GM23338 (cell line): ENCODE data around the gene EFCAB8. TPM values are rescaled to one million over a fixed set of nuclear protein-coding genes. Genes with fewer than 3 reads are reported as not detected.

Experiments
- ATAC-seq: fragments of 200-7000 bp; cut with Tn5 transposase; 3 replicates; pipeline ENCODE4 v1.9.1; 2020
- DNase-seq: peaks from one replicate; pipeline ENCODE4 v3.0.0-alpha.2; 2015; ENCODE audit warnings: low spot score
- H2AFZ ChIP-seq: fragments of 200-600 bp; sonication (generic); 2 replicates; pipeline ENCODE4 v1.8.0; 2016; ENCODE audit warnings: antibody characterized with exemption, mild to moderate bottlenecking, moderate library complexity
- H3F3A ChIP-seq: fragments of 200-600 bp; sonication (generic); replicated peaks from 2 replicates; pipeline ENCODE4 v1.8.0; 2017; ENCODE audit warnings: antibody characterized with exemption, mixed run types, low read depth
- H3K27ac ChIP-seq: fragments of 200-600 bp; sonication (generic); 2 replicates; pipeline ENCODE4 v1.6.1; 2016; ENCODE audit warnings: low read depth
- H3K27me3 ChIP-seq: fragments of 200-600 bp; sonication (generic); 2 replicates; pipeline ENCODE4 v1.8.0; 2016; ENCODE audit warnings: mild to moderate bottlenecking, mixed run types, moderate library complexity; ENCODE audit not compliant: insufficient read depth
- H3K36me3 ChIP-seq: fragments of 200-600 bp; sonication (generic); 2 replicates; pipeline ENCODE4 v1.8.0; 2016; ENCODE audit warnings: mild to moderate bottlenecking; ENCODE audit not compliant: insufficient read depth
- H3K4me1 ChIP-seq: fragments of 200-600 bp; sonication (generic); 2 replicates; pipeline ENCODE4 v1.8.0; 2016; ENCODE audit warnings: mild to moderate bottlenecking, moderate library complexity; ENCODE audit not compliant: insufficient read depth
- H3K4me2 ChIP-seq: fragments of 200-600 bp; sonication (generic); 2 replicates; pipeline ENCODE4 v1.7.1; 2017; ENCODE audit warnings: mixed run types
- H3K4me3 ChIP-seq: fragments of 200-600 bp; sonication (generic); 2 replicates; pipeline ENCODE4 v1.6.1; 2016; ENCODE audit warnings: mixed run types
- H3K79me2 ChIP-seq: fragments of 200-600 bp; sonication (generic); replicated peaks from 2 replicates; pipeline ENCODE4 v1.8.0; 2017; ENCODE audit warnings: mild to moderate bottlenecking; ENCODE audit not compliant: insufficient read depth
- H3K9me2 ChIP-seq: fragments of 200-600 bp; sonication (generic); 2 replicates; pipeline ENCODE4 v1.8.0; 2017; ENCODE audit not compliant: insufficient read depth
- H4K20me1 ChIP-seq: fragments of 200-600 bp; sonication (generic); replicated peaks from 2 replicates; pipeline ENCODE4 v1.8.0; 2017; ENCODE audit warnings: mild to moderate bottlenecking; ENCODE audit not compliant: insufficient read depth
- H3K27ac Mint-ChIP-seq: 2 replicates; pipeline ENCODE4 v1.8.0; 2020; ENCODE audit warnings: inconsistent platforms, mild to moderate bottlenecking, moderate library complexity, mixed read lengths
- H3K27me3 Mint-ChIP-seq: 3 replicates; pipeline ENCODE4 v1.8.0; 2022; ENCODE audit warnings: low read depth, mild to moderate bottlenecking, moderate library complexity, mixed read lengths, inconsistent platforms; ENCODE audit not compliant: insufficient read depth, poor library complexity
- H3K36me3 Mint-ChIP-seq: 3 replicates; pipeline ENCODE4 v1.8.0; 2021; ENCODE audit warnings: low read depth, mild to moderate bottlenecking, inconsistent platforms, moderate library complexity, mixed read lengths
- H3K4me1 Mint-ChIP-seq: 3 replicates; pipeline ENCODE4 v1.8.0; 2020; ENCODE audit warnings: mild to moderate bottlenecking, inconsistent platforms, mixed read lengths
- H3K4me3 Mint-ChIP-seq: 3 replicates; pipeline ENCODE4 v1.8.0; 2021; ENCODE audit warnings: moderate library complexity, mild to moderate bottlenecking, inconsistent platforms, mixed read lengths
- H3K9me3 Mint-ChIP-seq: 3 replicates; pipeline ENCODE4 v1.8.0; 2020; ENCODE audit warnings: moderate library complexity, mild to moderate bottlenecking, inconsistent platforms, mixed read lengths
- CREB1 ChIP-seq: fragments of 250-450 bp; sonication (Bioruptor Pico); IDR thresholded peaks from 2 replicates; pipeline ENCODE4 v1.5.0; 2020; ENCODE audit warnings: low read depth, mild to moderate bottlenecking, moderate library complexity
- EZH2phosphoT487 ChIP-seq: fragments of 200-600 bp; sonication (generic); IDR thresholded peaks from one replicate; pipeline ENCODE4 v1.8.1; 2018; ENCODE audit warnings: antibody characterized with exemption; ENCODE audit not compliant: unreplicated experiment
- POLR2AphosphoS5 ChIP-seq: IDR thresholded peaks from 2 replicates; pipeline ENCODE4 v1.6.1; 2016; ENCODE audit warnings: antibody characterized with exemption, low read depth
- STAT1 ChIP-seq: IDR thresholded peaks from one replicate; pipeline ENCODE4 v1.6.1; 2016; ENCODE audit warnings: antibody characterized with exemption; ENCODE audit not compliant: unreplicated experiment
- ZNF114 ChIP-seq: fragments of 250-450 bp; sonication (Bioruptor Pico); IDR thresholded peaks from 2 replicates; pipeline ENCODE4 v1.5.0; 2020; ENCODE audit warnings: mild to moderate bottlenecking, moderate library complexity
- ZNF331 ChIP-seq: fragments of 250-450 bp; sonication (Bioruptor Pico); IDR thresholded peaks from 2 replicates; pipeline ENCODE4 v1.5.0; 2020; ENCODE audit warnings: low read depth, mild to moderate bottlenecking, moderate library complexity
- polyA plus RNA-seq: library from polyadenylated mRNA; unstranded; fragments of >200 nt; fragmentation: Nextera tagmentation; extraction: Ambion mirVana; gene quantifications from 2 replicates; pipeline ENCODE4 v1.2.1, GENCODE V29; 2016
- total RNA-seq: library from RNA; depleted of rRNA; stranded (reverse); fragments of >200 nt; shearing (Covaris generic); gene quantifications from 2 replicates; pipeline ENCODE4 v1.2.3, GENCODE V29; 2014
- TF ChIP-seq, protein P1 (sequence below), 2 experiments: fragments of 200-600 bp in 1 of 2; sonication (generic) in 1 of 2; conservative IDR thresholded peaks; 2 replicates each; pipeline versions ENCODE4 v1.5.1 to v1.6.1; 2016 to 2017; ENCODE audit warnings: antibody characterized with exemption in 2 of 2, low read depth in 2 of 2, mild to moderate bottlenecking in 2 of 2, moderate library complexity in 1 of 2
- TF ChIP-seq, protein P2 (sequence below): fragments of 250-450 bp; sonication (Bioruptor Pico); IDR thresholded peaks from 2 replicates; pipeline ENCODE4 v1.5.0; 2020; ENCODE audit warnings: mild to moderate bottlenecking, moderate library complexity

EFCAB8 gene
- total and polyA plus RNA-seq, 2 experiments from 2014 or later: 0.35 TPM; not detected in 1

GRCh38 chr20:32822225-32822624 is 36.5 kb upstream of the EFCAB8 start:
- no peak overlapping the region; the same call in 2 of the 3 replicates for H3K4me3 Mint-ChIP-seq
- peaks cover 51% of the 10 kb centered on the region for H3F3A ChIP-seq

More at GRCh38 chr20:32822225-32822624, 36.5 kb upstream of the EFCAB8 start:
- Mint-ChIP-seq H3K36me3 (peaks cover 19% of the 10 kb centered on the region), H3K27me3 (peaks cover 29% of the 10 kb centered on the region), H3K4me1 (peaks cover 30% of the 10 kb centered on the region), H3K27ac (no peak overlapping the region), H3K9me3 (no peaks in the 10 kb centered on the region; the same call in 2 of the 3 replicates)
- TF ChIP-seq POLR2AphosphoS5: no peak
- no peak for TF ChIP-seq STAT1
- TF ChIP-seq EZH2phosphoT487: no peak
- TF ChIP-seq, protein P1, sequence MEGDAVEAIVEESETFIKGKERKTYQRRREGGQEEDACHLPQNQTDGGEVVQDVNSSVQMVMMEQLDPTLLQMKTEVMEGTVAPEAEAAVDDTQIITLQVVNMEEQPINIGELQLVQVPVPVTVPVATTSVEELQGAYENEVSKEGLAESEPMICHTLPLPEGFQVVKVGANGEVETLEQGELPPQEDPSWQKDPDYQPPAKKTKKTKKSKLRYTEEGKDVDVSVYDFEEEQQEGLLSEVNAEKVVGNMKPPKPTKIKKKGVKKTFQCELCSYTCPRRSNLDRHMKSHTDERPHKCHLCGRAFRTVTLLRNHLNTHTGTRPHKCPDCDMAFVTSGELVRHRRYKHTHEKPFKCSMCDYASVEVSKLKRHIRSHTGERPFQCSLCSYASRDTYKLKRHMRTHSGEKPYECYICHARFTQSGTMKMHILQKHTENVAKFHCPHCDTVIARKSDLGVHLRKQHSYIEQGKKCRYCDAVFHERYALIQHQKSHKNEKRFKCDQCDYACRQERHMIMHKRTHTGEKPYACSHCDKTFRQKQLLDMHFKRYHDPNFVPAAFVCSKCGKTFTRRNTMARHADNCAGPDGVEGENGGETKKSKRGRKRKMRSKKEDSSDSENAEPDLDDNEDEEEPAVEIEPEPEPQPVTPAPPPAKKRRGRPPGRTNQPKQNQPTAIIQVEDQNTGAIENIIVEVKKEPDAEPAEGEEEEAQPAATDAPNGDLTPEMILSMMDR (conservative IDR thresholded peaks at IDR 0.05; ENCODE audit: low read depth in 2 of 2): no peak
- TF ChIP-seq ZNF331 (CRISPR knock-in tag): no peak
- TF ChIP-seq ZNF114: no peak
- TF ChIP-seq CREB1: no peak
- TF ChIP-seq, protein P2, sequence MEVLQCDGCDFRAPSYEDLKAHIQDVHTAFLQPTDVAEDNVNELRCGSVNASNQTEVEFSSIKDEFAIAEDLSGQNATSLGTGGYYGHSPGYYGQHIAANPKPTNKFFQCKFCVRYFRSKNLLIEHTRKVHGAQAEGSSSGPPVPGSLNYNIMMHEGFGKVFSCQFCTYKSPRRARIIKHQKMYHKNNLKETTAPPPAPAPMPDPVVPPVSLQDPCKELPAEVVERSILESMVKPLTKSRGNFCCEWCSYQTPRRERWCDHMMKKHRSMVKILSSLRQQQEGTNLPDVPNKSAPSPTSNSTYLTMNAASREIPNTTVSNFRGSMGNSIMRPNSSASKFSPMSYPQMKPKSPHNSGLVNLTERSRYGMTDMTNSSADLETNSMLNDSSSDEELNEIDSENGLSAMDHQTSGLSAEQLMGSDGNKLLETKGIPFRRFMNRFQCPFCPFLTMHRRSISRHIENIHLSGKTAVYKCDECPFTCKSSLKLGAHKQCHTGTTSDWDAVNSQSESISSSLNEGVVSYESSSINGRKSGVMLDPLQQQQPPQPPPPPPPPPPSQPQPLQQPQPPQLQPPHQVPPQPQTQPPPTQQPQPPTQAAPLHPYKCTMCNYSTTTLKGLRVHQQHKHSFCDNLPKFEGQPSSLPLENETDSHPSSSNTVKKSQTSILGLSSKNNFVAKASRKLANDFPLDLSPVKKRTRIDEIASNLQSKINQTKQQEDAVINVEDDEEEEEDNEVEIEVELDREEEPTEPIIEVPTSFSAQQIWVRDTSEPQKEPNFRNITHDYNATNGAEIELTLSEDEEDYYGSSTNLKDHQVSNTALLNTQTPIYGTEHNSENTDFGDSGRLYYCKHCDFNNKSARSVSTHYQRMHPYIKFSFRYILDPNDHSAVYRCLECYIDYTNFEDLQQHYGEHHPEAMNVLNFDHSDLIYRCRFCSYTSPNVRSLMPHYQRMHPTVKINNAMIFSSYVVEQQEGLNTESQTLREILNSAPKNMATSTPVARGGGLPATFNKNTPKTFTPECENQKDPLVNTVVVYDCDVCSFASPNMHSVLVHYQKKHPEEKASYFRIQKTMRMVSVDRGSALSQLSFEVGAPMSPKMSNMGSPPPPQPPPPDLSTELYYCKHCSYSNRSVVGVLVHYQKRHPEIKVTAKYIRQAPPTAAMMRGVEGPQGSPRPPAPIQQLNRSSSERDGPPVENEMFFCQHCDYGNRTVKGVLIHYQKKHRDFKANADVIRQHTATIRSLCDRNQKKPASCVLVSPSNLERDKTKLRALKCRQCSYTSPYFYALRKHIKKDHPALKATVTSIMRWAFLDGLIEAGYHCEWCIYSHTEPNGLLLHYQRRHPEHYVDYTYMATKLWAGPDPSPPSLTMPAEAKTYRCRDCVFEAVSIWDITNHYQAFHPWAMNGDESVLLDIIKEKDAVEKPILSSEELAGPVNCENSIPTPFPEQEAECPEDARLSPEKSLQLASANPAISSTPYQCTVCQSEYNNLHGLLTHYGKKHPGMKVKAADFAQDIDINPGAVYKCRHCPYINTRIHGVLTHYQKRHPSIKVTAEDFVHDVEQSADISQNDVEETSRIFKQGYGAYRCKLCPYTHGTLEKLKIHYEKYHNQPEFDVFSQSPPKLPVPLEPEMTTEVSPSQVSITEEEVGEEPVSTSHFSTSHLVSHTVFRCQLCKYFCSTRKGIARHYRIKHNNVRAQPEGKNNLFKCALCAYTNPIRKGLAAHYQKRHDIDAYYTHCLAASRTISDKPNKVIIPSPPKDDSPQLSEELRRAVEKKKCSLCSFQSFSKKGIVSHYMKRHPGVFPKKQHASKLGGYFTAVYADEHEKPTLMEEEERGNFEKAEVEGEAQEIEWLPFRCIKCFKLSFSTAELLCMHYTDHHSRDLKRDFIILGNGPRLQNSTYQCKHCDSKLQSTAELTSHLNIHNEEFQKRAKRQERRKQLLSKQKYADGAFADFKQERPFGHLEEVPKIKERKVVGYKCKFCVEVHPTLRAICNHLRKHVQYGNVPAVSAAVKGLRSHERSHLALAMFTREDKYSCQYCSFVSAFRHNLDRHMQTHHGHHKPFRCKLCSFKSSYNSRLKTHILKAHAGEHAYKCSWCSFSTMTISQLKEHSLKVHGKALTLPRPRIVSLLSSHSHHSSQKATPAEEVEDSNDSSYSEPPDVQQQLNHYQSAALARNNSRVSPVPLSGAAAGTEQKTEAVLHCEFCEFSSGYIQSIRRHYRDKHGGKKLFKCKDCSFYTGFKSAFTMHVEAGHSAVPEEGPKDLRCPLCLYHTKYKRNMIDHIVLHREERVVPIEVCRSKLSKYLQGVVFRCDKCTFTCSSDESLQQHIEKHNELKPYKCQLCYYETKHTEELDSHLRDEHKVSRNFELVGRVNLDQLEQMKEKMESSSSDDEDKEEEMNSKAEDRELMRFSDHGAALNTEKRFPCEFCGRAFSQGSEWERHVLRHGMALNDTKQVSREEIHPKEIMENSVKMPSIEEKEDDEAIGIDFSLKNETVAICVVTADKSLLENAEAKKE (CRISPR knock-in tag): no peak
- no peak for ATAC-seq
- Histone ChIP-seq H4K20me1 (peaks cover 51% of the 10 kb centered on the region), H3K4me1 (peaks cover 32% of the 10 kb centered on the region), H3K9me2 (no peaks in the 10 kb centered on the region), H2AFZ (no peak overlapping the region), H3K36me3 (peaks cover 13% of the 10 kb centered on the region), H3K27me3 (no peaks in the 10 kb centered on the region), H3K4me3 (0 out of 2 replicates have a peak overlapping the region, but pooled peaks have one; percentile 89), H3K27ac (peak overlapping the region; percentile 91), H3K79me2 (peaks cover 71% of the 10 kb centered on the region), H3K4me2 (peak overlapping the region; percentile 100; the same call in 1 of the 2 replicates)
- DNase-seq: no peak
